ENCODE results near the gene FXYD3. TPM values are rescaled to one million over a fixed set of nuclear protein-coding genes. Genes with fewer than 3 reads are reported as not detected.

The FXYD3 gene
- total RNA-seq, 2 donors from 2014 or later: 365 to 1,352 TPM

DNA sequence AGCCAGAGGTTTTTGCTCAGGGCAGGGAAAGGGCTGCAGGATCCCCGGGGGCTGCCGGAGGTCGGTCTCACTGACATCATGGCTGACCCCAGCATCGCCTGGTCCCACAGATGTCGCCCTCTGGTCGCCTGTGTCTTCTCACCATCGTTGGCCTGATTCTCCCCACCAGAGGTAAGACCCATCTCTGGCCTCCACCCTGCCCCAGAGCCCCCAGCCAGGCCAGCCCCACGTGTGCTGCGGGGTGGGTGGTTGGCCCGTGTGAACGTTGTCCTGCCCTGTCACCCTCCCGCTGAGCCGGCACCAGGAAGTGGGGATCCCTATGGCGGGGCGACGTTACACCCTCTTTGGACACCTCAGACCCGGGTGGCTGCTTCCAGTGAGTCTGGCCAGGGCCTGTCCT lies 39.8 kb downstream of the FXYD3 start:
- Histone ChIP-seq H3K9me3 (no peaks in the 10 kb centered on the region), H3K4me3 (peak overlapping the region; percentile 37 to 41), H3K27ac (no peak overlapping the region), H3K36me3 (no peaks in the 10 kb centered on the region), H3K27me3 (replicated peaks; ENCODE audit: insufficient read depth) (peaks cover 12% of the 10 kb centered on the region), H3K4me1 (replicated peaks) (no peaks in the 10 kb centered on the region)
- TF ChIP-seq CTCF (IDR thresholded peaks at IDR 0.05) (no peak), POLR2A (IDR thresholded peaks at IDR 0.05) (no peak), POLR2AphosphoS5 (IDR thresholded peaks at IDR 0.05) (no peak)
- 30% methylated on average over 17 of the region's 17 CpGs for WGBS
- no peak for DNase-seq (ENCODE audit: low spot score)
- intact Hi-C loops (cut with DNase I): no loop called here

GRCh38 chr19:35155981-35156672 lies 40.5 kb downstream of the FXYD3 start:
- Histone ChIP-seq H3K4me1 (replicated peaks) (no peaks in the 10 kb centered on the region), H3K27me3 (replicated peaks; ENCODE audit: insufficient read depth) (peaks cover 12% of the 10 kb centered on the region), H3K27ac (no peak overlapping the region), H3K36me3 (no peaks in the 10 kb centered on the region), H3K4me3 (no peak overlapping the region), H3K9me3 (no peaks in the 10 kb centered on the region)
- intact Hi-C loops (cut with DNase I): no loop called here
- TF ChIP-seq POLR2AphosphoS5 (IDR thresholded peaks at IDR 0.05): no peak
- TF ChIP-seq CTCF (IDR thresholded peaks at IDR 0.05): no peak
- no peak for TF ChIP-seq POLR2A (IDR thresholded peaks at IDR 0.05)
- DNase-seq (ENCODE audit: low spot score): no peak
- WGBS: 92% methylated on average over 6 of the region's 6 CpGs

- intact Hi-C loops (cut with DNase I): no loop called here
- no peak for TF ChIP-seq POLR2AphosphoS5 (IDR thresholded peaks at IDR 0.05)
- no peak for TF ChIP-seq CTCF (IDR thresholded peaks at IDR 0.05)
- TF ChIP-seq POLR2A (IDR thresholded peaks at IDR 0.05): no peak
- Histone ChIP-seq H3K36me3 (no peaks in the 10 kb centered on the region), H3K4me3 (no peak overlapping the region), H3K27me3 (replicated peaks; ENCODE audit: insufficient read depth) (peaks cover 12% of the 10 kb centered on the region), H3K27ac (no peak overlapping the region), H3K9me3 (no peaks in the 10 kb centered on the region), H3K4me1 (replicated peaks) (no peaks in the 10 kb centered on the region)
- no peak for DNase-seq (ENCODE audit: low spot score)
- 65% methylated on average over 7 of the region's 7 CpGs for WGBS
Measured at GRCh38 chr19:35156673-35157014, 41.0 kb downstream of the FXYD3 start.

GRCh38 chr19:35157431-35157830 lies 41.8 kb downstream of the FXYD3 start:
- Histone ChIP-seq H3K9me3 (no peaks in the 10 kb centered on the region), H3K36me3 (no peaks in the 10 kb centered on the region), H3K4me3 (no peak overlapping the region), H3K27me3 (replicated peaks; ENCODE audit: insufficient read depth) (peaks cover 12% of the 10 kb centered on the region), H3K4me1 (replicated peaks) (no peaks in the 10 kb centered on the region), H3K27ac (no peak overlapping the region)
- no peak for TF ChIP-seq CTCF (IDR thresholded peaks at IDR 0.05)
- no peak for TF ChIP-seq POLR2AphosphoS5 (IDR thresholded peaks at IDR 0.05)
- TF ChIP-seq POLR2A (IDR thresholded peaks at IDR 0.05): no peak
- DNase-seq (ENCODE audit: low spot score): no peak
- WGBS: 97% methylated on average over 4 of the region's 4 CpGs
- intact Hi-C loops (cut with DNase I): no loop called here

DNA sequence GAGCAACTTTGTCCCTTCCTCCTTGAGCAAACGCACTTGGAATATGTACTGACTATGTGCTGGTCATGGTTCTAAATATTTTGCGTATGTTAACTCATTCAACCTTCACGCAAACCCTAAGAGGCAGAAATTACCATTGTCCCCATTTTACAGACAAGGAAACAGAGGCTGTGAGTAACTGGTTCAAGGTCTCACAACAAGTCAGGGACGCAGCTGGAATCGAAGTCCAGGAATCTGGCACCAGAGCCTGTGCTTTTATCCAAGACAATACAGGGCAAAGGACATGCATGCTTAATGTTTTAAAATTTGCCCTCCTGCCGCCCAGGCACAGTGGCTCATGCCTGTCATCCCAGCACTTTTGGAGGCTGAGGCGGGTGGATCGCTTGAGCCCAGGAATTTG lies 44.0 kb downstream of the FXYD3 start:
- DNase-seq (ENCODE audit: low spot score): no peak
- Histone ChIP-seq H3K4me3 (no peak overlapping the region), H3K27ac (no peak overlapping the region), H3K36me3 (no peaks in the 10 kb centered on the region), H3K9me3 (no peaks in the 10 kb centered on the region), H3K4me1 (replicated peaks) (no peaks in the 10 kb centered on the region), H3K27me3 (replicated peaks; ENCODE audit: insufficient read depth) (peaks cover 8% of the 10 kb centered on the region)
- 73% methylated on average over 8 of the region's 8 CpGs for WGBS
- intact Hi-C loops (cut with DNase I): no loop called here
- TF ChIP-seq CTCF (IDR thresholded peaks at IDR 0.05) (no peak), POLR2A (IDR thresholded peaks at IDR 0.05) (no peak), POLR2AphosphoS5 (IDR thresholded peaks at IDR 0.05) (no peak)

All from prostate gland (tissue), 2 donors.